ENCODE results near the gene EIF5B.

EIF5B gene

GRCh38 chr2:99436874-99437273 is 99.7 kb downstream of the EIF5B start:
- no peak for TF ChIP-seq CTCF (IDR thresholded peaks at IDR 0.05)
- Histone ChIP-seq H3K36me3 (ENCODE audit: control insufficient read depth, insufficient read depth, low read length) (no peaks in the 10 kb centered on the region), H3K27ac (no peak overlapping the region)

GRCh38 chr2:99439971-99440505 is 102.8 kb downstream of the EIF5B start:
- Histone ChIP-seq H3K36me3 (ENCODE audit: control insufficient read depth, insufficient read depth, low read length) (no peaks in the 10 kb centered on the region), H3K27ac (no peak overlapping the region), H3K4me3 (ENCODE audit: low read depth, low read length) (no peak overlapping the region), H3K27me3 (ENCODE audit: control insufficient read depth, insufficient read depth, low read length) (no peaks in the 10 kb centered on the region), H3K9me3 (ENCODE audit: control insufficient read depth, low read length) (no peaks in the 10 kb centered on the region), H2AFZ (no peak overlapping the region), H3K4me1 (no peaks in the 10 kb centered on the region), H3K4me2 (ENCODE audit: low read length) (no peak overlapping the region), H3K79me2 (no peaks in the 10 kb centered on the region), H3K9ac (no peak overlapping the region)
- no peak for TF ChIP-seq CTCF (IDR thresholded peaks at IDR 0.05)

More at GRCh38 chr2:99436874-99437273, 99.7 kb downstream of the EIF5B start:
- Histone ChIP-seq H2AFZ (no peak overlapping the region), H3K27me3 (ENCODE audit: control insufficient read depth, insufficient read depth, low read length) (no peaks in the 10 kb centered on the region), H3K9ac (no peak overlapping the region), H3K4me3 (ENCODE audit: low read depth, low read length) (no peak overlapping the region), H3K9me3 (ENCODE audit: control insufficient read depth, low read length) (no peaks in the 10 kb centered on the region), H3K4me2 (ENCODE audit: low read length) (no peak overlapping the region), H3K4me1 (no peaks in the 10 kb centered on the region), H3K79me2 (no peaks in the 10 kb centered on the region)

- H3K4me3 ChIP-seq (ENCODE audit: low read depth, low read length) = no peak overlapping the region
- no peak overlapping the region for H2AFZ ChIP-seq
- H3K27ac ChIP-seq = no peak overlapping the region
- H3K4me2 ChIP-seq (ENCODE audit: low read length) = no peak overlapping the region
- no peak overlapping the region for H3K9ac ChIP-seq
- H3K36me3 ChIP-seq (ENCODE audit: control insufficient read depth, insufficient read depth, low read length) = no peaks in the 10 kb centered on the region
- TF ChIP-seq CTCF (IDR thresholded peaks at IDR 0.05) = peak; percentile 31
- H3K27me3 ChIP-seq (ENCODE audit: control insufficient read depth, insufficient read depth, low read length) = no peaks in the 10 kb centered on the region
- no peaks in the 10 kb centered on the region for H3K9me3 ChIP-seq (ENCODE audit: control insufficient read depth, low read length)
- no peaks in the 10 kb centered on the region for H3K4me1 ChIP-seq
- H3K79me2 ChIP-seq = peaks cover 7% of the 10 kb centered on the region
Observed at GRCh38 chr2:99442837-99443236, 105.6 kb downstream of the EIF5B start.

GRCh38 chr2:99444222-99444621 is 107.0 kb downstream of the EIF5B start:
- Histone ChIP-seq H3K4me3 (ENCODE audit: low read depth, low read length) (no peak overlapping the region), H3K79me2 (peaks cover 7% of the 10 kb centered on the region), H3K27me3 (ENCODE audit: control insufficient read depth, insufficient read depth, low read length) (no peaks in the 10 kb centered on the region), H2AFZ (no peak overlapping the region), H3K36me3 (ENCODE audit: control insufficient read depth, insufficient read depth, low read length) (no peaks in the 10 kb centered on the region), H3K4me1 (no peaks in the 10 kb centered on the region), H3K27ac (no peak overlapping the region), H3K9me3 (ENCODE audit: control insufficient read depth, low read length) (no peaks in the 10 kb centered on the region), H3K9ac (no peak overlapping the region), H3K4me2 (ENCODE audit: low read length) (no peak overlapping the region)
- no peak for TF ChIP-seq CTCF (IDR thresholded peaks at IDR 0.05)

- no peaks in the 10 kb centered on the region for H3K36me3 ChIP-seq (ENCODE audit: control insufficient read depth, insufficient read depth, low read length)
- no peak for TF ChIP-seq CTCF (IDR thresholded peaks at IDR 0.05)
- peaks cover 7% of the 10 kb centered on the region for H3K79me2 ChIP-seq
- no peak overlapping the region for H2AFZ ChIP-seq
- no peaks in the 10 kb centered on the region for H3K4me1 ChIP-seq
- H3K27ac ChIP-seq = no peak overlapping the region
- no peak overlapping the region for H3K4me3 ChIP-seq (ENCODE audit: low read depth, low read length)
- H3K27me3 ChIP-seq (ENCODE audit: control insufficient read depth, insufficient read depth, low read length) = no peaks in the 10 kb centered on the region
- no peak overlapping the region for H3K9ac ChIP-seq
- no peak overlapping the region for H3K4me2 ChIP-seq (ENCODE audit: low read length)
- no peaks in the 10 kb centered on the region for H3K9me3 ChIP-seq (ENCODE audit: control insufficient read depth, low read length)
Observed at GRCh38 chr2:99445065-99445464, 107.9 kb downstream of the EIF5B start.

Data from parathyroid adenoma (tissue), 2 donors.